ENCODE data around the gene TBC1D7. TPM values are rescaled to one million over a fixed set of nuclear protein-coding genes. Genes with fewer than 3 reads are reported as not detected.

TBC1D7 gene
- total and polyA plus RNA-seq, 2 donors (not counting 1 experiment from before 2014, with no cell fraction given) = 21.5 to 22.3 TPM

GRCh38 chr6:13377054-13377758 is 48.9 kb upstream of the TBC1D7 start:
- CTCF ChIA-PET = interaction anchor here (0.8 to 7.1 kb wide), 4 partner anchors 15 to 160 kb away, joined by 3 to 56 read pairs (median 3); no protein-coding TSS in a partner anchor
- H3K9me3 ChIP-seq (ENCODE audit: control extremely low read depth in 1 of 3, control insufficient read depth in 2 of 3, insufficient read depth in 1 of 3, low read length in 2 of 3) = no peaks in the 10 kb centered on the region
- DNase-seq (peak; percentile 49), ATAC-seq (ENCODE audit: low read depth) (peak; percentile 28)
- no peaks in the 10 kb centered on the region for H3K9me3 Mint-ChIP-seq (ENCODE audit: insufficient read depth)
- H3K79me2 ChIP-seq (ENCODE audit: control insufficient read depth, insufficient read depth, low read length) = peaks cover 21% of the 10 kb centered on the region
- peaks cover 72% of the 10 kb centered on the region for H3K4me1 Mint-ChIP-seq
- no peak overlapping the region for H3K27ac ChIP-seq (ENCODE audit: low read length in 2 of 2)
- POLR2A ChIA-PET = interaction anchor here (0.6 kb wide), 1 partner anchor 109 kb away, joined by 8 read pairs; no protein-coding TSS in a partner anchor
- H3K4me3 ChIP-seq (ENCODE audit: control extremely low read depth in 1 of 5, extremely low read depth in 1 of 5, insufficient read depth in 1 of 5, low read depth in 2 of 5, low read length in 4 of 5) = no peak overlapping the region
- no peaks in the 10 kb centered on the region for H3K27me3 Mint-ChIP-seq
- H3K4me2 ChIP-seq (replicated peaks; ENCODE audit: low read depth, low read length, poor library complexity, severe bottlenecking) = peak overlapping the region; percentile 8
- TF ChIP-seq CTCF (IDR thresholded peaks at IDR 0.05) (no peak), EZH2 (IDR thresholded peaks at IDR 0.05; ENCODE audit: borderline replicate concordance, insufficient read depth, low read depth, low read length, poor library complexity, severe bottlenecking) (no peak)
- no peaks in the 10 kb centered on the region for H3K27me3 ChIP-seq (replicated peaks in 1 of 4; ENCODE audit: control extremely low read depth in 1 of 4, control insufficient read depth in 3 of 4, insufficient read depth in 4 of 4, low read length in 3 of 4)
- no peaks in the 10 kb centered on the region for H3K36me3 ChIP-seq (replicated peaks in 1 of 2; ENCODE audit: control extremely low read depth in 1 of 2, control insufficient read depth in 1 of 2, extremely low read depth in 1 of 2, insufficient read depth in 2 of 2, low read length in 1 of 2)
- peaks cover 33 to 50% of the 10 kb centered on the region in 2 donors for H3K4me1 ChIP-seq (ENCODE audit: control insufficient read depth in 2 of 2, insufficient read depth in 2 of 2, low read length in 2 of 2)
- peak overlapping the region; percentile 2 for H3K27ac Mint-ChIP-seq
- WGBS (ENCODE audit: insufficient coverage) = 84% methylated on average over 2 of the region's 2 CpGs
- no peak overlapping the region for H2AFZ ChIP-seq (ENCODE audit: insufficient read depth, low read depth, low read length, poor library complexity, severe bottlenecking)
- H3K9ac ChIP-seq (ENCODE audit: low read length) = no peak overlapping the region
- intact Hi-C loops (cut with micrococcal nuclease) = no loop called here
- no peaks in the 10 kb centered on the region for H4K20me1 ChIP-seq (ENCODE audit: control insufficient read depth, insufficient read depth, low read length, poor library complexity, severe bottlenecking)
- no peak overlapping the region for H3K4me3 Mint-ChIP-seq

- Histone ChIP-seq H2AFZ (ENCODE audit: insufficient read depth, low read depth, low read length, poor library complexity, severe bottlenecking) (no peak overlapping the region), H3K9me3 (ENCODE audit: control extremely low read depth in 1 of 3, control insufficient read depth in 2 of 3, insufficient read depth in 1 of 3, low read length in 2 of 3) (no peaks in the 10 kb centered on the region), H3K36me3 (replicated peaks in 1 of 2; ENCODE audit: control extremely low read depth in 1 of 2, control insufficient read depth in 1 of 2, extremely low read depth in 1 of 2, insufficient read depth in 2 of 2, low read length in 1 of 2) (no peaks in the 10 kb centered on the region), H3K4me1 (ENCODE audit: control insufficient read depth in 2 of 2, insufficient read depth in 2 of 2, low read length in 2 of 2) (peaks cover 20 to 38% of the 10 kb centered on the region in 2 donors), H3K4me3 (ENCODE audit: control extremely low read depth in 1 of 5, extremely low read depth in 1 of 5, insufficient read depth in 1 of 5, low read depth in 2 of 5, low read length in 4 of 5) (no peak overlapping the region), H4K20me1 (ENCODE audit: control insufficient read depth, insufficient read depth, low read length, poor library complexity, severe bottlenecking) (no peaks in the 10 kb centered on the region), H3K27me3 (replicated peaks in 1 of 4; ENCODE audit: control extremely low read depth in 1 of 4, control insufficient read depth in 3 of 4, insufficient read depth in 4 of 4, low read length in 3 of 4) (no peaks in the 10 kb centered on the region), H3K9ac (ENCODE audit: low read length) (no peak overlapping the region), H3K79me2 (ENCODE audit: control insufficient read depth, insufficient read depth, low read length) (peaks cover 21% of the 10 kb centered on the region), H3K27ac (ENCODE audit: low read length in 2 of 2) (no peak overlapping the region), H3K4me2 (replicated peaks; ENCODE audit: low read depth, low read length, poor library complexity, severe bottlenecking) (peak overlapping the region; percentile 3)
- Mint-ChIP-seq H3K27me3 (no peaks in the 10 kb centered on the region), H3K9me3 (ENCODE audit: insufficient read depth) (no peaks in the 10 kb centered on the region), H3K27ac (peak overlapping the region; percentile 34), H3K4me3 (peak overlapping the region; percentile 24), H3K4me1 (peaks cover 59% of the 10 kb centered on the region)
- intact Hi-C loops (cut with micrococcal nuclease) = no loop called here
- ChIA-PET POLR2A (no interaction called here), CTCF (interaction anchor here (1.1 to 1.4 kb wide), 3 partner anchors 8 to 163 kb away, joined by 3 to 4 read pairs (median 3); no protein-coding TSS in a partner anchor)
- 79% methylated on average over 6 of the region's 9 CpGs for WGBS (ENCODE audit: insufficient coverage)
- DNase-seq = no peak
- ATAC-seq (ENCODE audit: low read depth) = peak; percentile 49
- TF ChIP-seq CTCF (IDR thresholded peaks at IDR 0.05) = no peak
- no peak for TF ChIP-seq EZH2 (IDR thresholded peaks at IDR 0.05; ENCODE audit: borderline replicate concordance, insufficient read depth, low read depth, low read length, poor library complexity, severe bottlenecking)
These were observed 47.1 kb upstream of the TBC1D7 start for GRCh38 chr6:13375360-13375878.

Data from B cell (primary cell).